ACHN (cell line): ENCODE data around the gene GLT6D1.
"Not testable (repeated sequence)": the region's sequence is repeated elsewhere in the genome, so short reads cannot be mapped to it uniquely, and the experiment has no call there.

Source experiments
- DNase-seq: peaks from one replicate; pipeline ENCODE4 v3.0.0-alpha.2; 2015
- in situ Hi-C: cut with HindIII; loops from 2 replicates; pipeline ENCODE4 v1.10.0; 2017; ENCODE audit warnings: low sequenced_read_pairs, low pct_ligation_motif_present, low pct_unique_long_range_greater_than_20kb

GLT6D1 gene

DNA sequence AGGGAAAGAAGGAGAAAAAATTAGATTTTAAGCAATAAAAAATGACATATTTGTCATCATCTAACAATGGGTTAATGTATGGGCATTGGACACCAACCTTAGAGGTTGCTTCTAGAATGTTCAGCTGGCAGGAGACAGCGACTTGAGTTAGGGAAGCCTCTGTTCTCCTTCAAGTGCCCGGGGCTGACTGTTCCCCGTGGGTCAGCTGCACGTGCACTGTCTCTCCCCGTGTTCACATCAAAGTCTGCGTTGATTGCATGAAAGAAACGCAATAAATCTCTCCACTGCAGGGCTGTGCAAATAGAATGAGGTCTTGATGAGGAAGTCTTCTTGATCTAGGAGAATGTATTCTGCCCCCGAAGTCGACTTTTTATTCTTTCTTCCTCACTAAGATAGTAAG, at the start of gene GLT6D1:
Gene GLT6D1 (minus strand): TSS at position 345 of the 400 bp plus-strand sequence. CDS start 353 bp downstream, outside the sequence.
- in situ Hi-C loops = no loop called here
- no peak for DNase-seq

DNA sequence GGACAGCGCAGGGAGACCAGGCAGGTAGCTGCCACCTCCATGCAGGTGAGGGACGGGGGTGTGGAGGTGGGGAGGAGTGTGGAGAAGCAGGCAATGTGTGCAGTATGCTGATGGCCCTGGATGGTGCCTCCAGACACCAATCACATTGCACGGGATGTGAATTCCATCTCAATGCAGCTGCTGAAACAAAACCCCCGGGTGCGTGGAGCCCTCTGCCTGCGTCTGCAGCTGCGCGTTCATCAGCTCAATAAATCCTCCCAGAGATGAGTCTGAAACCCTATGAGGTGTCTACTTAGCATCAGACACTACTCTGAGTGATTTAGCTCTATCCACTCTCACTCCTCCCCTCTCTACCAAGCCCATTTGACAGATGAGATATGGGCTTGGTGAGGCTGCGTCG, 49.7 kb upstream of the GLT6D1 start:
- in situ Hi-C loops = no loop called here
- no peak for DNase-seq

DNA sequence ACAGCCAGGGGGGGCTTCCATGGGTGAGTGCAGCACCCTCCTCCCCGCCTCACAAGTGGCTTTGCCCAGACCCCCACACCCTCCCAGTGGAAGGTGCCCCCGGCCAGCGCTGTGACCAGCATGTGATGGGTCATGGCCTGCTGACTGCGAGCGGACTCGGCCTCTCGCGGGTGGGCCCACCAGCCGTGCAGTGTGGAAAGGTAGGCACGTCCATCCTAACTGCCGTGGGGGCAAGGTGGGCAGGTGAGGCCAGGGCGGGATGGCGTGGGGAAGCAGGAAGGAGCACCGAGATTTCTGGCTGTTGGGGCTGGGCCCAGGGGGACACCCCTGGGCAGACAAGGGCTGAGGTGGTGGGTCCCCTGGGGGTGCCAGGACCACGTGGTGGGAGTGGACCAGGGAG, 47.9 kb upstream of the GLT6D1 start:
- in situ Hi-C loops = no loop called here
- no peak for DNase-seq

DNA sequence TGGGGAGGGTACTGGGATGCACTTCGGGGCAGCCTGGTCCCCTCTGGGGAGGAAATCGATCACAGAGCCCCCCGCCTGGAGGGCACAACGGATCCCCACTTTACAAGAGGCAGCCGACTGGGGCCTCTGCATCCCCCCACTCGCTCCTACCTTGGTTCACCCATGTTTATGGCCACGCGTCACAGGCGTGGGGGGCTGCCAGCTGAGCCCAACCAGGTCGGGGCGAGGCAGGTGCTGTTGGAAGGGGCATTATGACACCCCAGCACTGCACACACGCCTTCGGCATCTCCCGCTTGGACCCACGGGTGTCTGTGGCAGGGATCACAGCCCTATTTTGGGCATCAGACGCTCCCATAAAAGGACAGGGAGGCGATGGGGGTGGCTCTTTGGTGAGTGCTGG, 45.4 kb upstream of the GLT6D1 start:
- in situ Hi-C loops = no loop called here
- DNase-seq = no peak

GRCh38 chr9:135683401-135684034, 44.2 kb upstream of the GLT6D1 start:
- in situ Hi-C loops = no loop called here
- DNase-seq = no peak

- in situ Hi-C loops = no loop called here
- DNase-seq = no peak
Measured at GRCh38 chr9:135681161-135681560, 41.8 kb upstream of the GLT6D1 start.

DNA sequence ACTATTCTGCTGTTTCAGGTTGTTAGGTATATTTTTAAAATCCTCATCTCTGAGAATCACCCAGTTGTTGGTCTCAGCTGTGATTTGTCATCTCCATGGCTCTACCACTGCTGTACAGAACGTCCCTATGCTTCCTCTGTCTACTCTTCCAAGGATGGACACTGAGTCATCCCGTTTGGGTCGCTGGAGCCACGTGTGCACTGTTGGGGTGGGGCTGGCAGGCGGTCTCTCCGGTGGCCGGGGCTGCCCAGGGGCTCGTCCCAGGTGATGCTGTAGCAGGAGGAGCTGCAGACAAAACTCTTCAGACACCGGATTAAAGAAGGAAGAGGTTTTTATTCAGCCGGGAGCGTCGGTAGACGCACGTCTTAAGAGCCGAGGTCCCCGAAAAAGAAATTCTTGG, 40.7 kb upstream of the GLT6D1 start:
- DNase-seq = no peak
- in situ Hi-C loops = no loop called here

- no peak for DNase-seq
- in situ Hi-C loops = no loop called here
Measured at GRCh38 chr9:135678236-135679017, 39.1 kb upstream of the GLT6D1 start.

DNA sequence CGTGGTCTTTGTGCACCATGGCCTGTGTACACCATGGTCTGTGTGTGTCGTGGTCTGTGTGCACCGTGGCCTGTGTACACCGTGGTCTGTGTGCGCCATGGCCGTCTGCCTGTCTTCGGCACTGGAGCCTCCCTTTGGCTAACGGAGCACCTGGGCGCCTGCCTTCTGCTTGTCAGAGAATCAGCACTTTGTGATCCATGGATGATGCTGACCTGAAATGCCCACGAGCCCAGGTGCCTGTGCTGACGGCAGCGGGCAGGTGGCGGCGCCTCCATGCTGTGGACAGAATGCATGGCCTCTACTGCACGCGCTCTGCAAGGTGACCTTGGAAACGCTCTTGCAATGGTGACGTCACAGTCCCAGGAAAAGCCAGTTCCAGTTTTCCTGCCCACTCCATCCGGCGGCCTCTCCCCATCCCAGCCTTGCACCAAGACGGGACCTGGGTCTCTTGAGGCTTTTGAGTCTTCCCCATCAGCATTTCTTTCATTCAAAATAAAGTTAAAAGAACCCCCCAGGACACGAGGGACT, 38.4 kb upstream of the GLT6D1 start:
- in situ Hi-C loops = no loop called here
- DNase-seq = no peak

DNA sequence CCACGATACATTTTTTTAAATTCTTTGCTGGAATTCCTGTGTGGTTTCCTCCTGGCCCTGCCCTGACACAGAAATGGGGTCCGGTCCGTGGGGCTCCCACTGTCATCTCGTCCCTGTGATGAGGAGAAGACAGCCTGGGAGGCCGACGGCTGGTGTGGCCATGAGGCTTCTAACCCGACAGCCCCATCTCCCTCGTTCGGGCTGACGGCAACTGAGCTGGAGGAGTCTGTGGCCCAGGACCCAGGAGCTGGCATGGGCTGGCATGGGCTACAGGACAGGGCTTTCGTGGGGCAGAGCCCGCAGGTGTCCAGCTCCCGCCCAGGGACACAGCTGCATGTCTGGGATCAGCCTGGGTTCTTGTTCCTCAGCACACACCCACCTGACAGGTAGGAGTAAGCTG, 37.6 kb upstream of the GLT6D1 start:
- in situ Hi-C loops = no loop called here

DNA sequence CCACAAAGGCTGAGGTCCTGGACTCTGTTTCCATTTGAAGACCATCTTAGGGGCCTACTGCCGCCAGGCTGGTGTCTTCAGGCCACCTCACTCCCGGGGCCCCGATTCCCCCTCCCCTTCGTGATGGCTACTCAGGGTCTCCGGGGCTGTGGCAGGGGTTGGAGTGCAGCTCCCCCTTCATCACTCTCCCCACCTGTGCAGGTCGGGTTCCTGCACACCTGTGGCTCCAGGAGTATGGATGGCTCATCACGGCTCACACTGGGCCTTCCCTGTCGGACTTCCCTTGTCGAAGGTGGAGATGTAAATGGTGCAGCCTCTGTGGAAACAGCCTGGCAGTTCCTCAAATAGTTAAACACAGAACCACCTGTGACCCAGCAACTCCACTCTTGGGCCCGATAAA, 35.6 kb upstream of the GLT6D1 start:
- in situ Hi-C loops = no loop called here
- DNase-seq = no peak

More for the DNA sequence above, 37.6 kb upstream of the GLT6D1 start:
- no peak for DNase-seq

DNA sequence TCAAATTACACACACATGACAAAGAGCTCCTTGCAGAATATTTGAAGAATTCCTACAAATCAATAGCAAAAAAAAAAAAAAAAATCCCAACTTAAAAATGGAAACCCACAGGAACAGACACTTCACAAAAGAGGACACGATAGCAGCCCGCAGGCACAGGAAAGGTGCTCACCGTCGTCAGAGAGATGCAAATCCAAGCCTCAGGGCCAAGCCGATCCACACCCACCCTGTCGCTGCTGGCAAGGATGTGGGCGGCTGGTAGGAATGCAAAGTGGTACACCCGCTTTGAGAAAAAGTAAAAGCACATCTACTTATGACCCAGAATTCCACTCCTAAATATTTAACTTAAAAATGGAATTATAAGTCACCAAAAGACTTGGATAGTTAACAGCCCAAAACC, 34.6 kb upstream of the GLT6D1 start:
- no peak for DNase-seq
- in situ Hi-C loops = no loop called here

GRCh38 chr9:135672786-135673185, 33.4 kb upstream of the GLT6D1 start:
- in situ Hi-C loops, DNase-seq: not testable (repeated sequence)

DNA sequence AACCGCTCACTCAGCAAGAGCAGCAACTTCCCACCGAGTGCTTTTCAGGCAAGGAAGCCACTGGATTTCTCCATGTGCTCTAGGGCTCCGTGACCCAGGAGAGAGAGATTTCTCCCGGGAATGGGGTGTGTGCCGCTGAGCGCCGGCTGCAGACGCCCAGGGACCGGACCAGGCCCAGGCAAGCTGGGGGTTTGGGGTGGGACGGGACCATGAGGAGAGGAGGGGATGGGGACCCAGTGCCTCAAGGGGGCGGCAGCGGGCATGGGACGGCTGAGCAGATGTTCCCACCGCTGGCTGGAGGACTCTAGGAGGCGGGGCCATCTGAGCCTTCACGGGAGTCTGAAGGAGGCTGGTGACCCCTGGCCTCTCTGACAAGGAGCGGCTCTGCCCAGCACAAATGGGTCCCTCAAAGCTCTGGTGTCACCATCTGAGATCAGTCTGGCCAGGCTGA, 32.3 kb upstream of the GLT6D1 start:
- in situ Hi-C loops = no loop called here

GRCh38 chr9:135670721-135671590, 31.6 kb upstream of the GLT6D1 start:
- in situ Hi-C loops = no loop called here
- no peak for DNase-seq

More for the DNA sequence above, 32.3 kb upstream of the GLT6D1 start:
- DNase-seq = no peak

- no peak for DNase-seq
- in situ Hi-C loops = no loop called here
Measured at GRCh38 chr9:135669616-135670285, 30.4 kb upstream of the GLT6D1 start.

DNA sequence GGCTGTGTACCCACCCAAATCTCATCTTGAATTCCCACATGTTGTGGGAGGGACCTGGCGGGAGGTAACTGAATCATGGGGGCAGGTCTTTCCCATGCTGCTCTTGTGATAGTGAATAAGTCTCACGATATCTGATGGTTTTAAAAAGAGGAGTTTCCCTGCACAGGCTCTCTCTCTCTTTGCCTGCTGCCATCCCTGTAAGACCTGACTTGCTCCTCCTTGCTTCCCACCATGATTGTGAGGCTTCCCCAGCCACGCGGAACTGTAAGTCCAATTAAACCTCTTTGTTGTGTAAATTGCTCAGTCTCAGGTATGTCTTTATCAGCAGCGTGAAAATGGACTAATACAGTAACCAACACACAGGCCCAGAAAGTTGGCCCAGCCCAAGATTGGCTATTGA, 29.7 kb upstream of the GLT6D1 start:
- in situ Hi-C loops, DNase-seq: not testable (repeated sequence)

GRCh38 chr9:135667463-135668001, 28.2 kb upstream of the GLT6D1 start:
- no peak for DNase-seq
- in situ Hi-C loops = no loop called here
